HepG2 (cell line): ENCODE results near the gene DIABLO. TPM values are rescaled to one million over a fixed set of nuclear protein-coding genes. Genes with fewer than 3 reads are reported as not detected.

ENCODE experiments used
- ATAC-seq: fragments of 200-7000 bp; cut with Tn5 transposase; 3 replicates; pipeline ENCODE4 v1.9.1; 2020; ENCODE audit warnings: mild to moderate bottlenecking, moderate library complexity
- BruUV-seq: library from RNA; stranded (reverse); fragments of 400-500 nt; replicated peaks from 2 replicates; lab custom pipeline; 2021; lab: Mats Ljungman, UMichigan
- CTCF ChIA-PET: fragments of 300-600 bp; formaldehyde crosslinking; extraction: SDS; loops from one replicate; lab custom pipeline; 2021; ENCODE audit warnings: low total read pairs, inconsistent platforms, low intra/inter-chr PET ratio; lab: Yijun Ruan, JAX
- POLR2A ChIA-PET: fragments of 350-600 bp; sonication (Branson Sonifier 250); formaldehyde crosslinking; loops from one replicate; lab custom pipeline; 2020; ENCODE audit warnings: antibody characterized with exemption, inconsistent platforms; lab: Yijun Ruan, JAX
- DNase-seq: peaks from one replicate; pipeline ENCODE4 v3.0.0-alpha.2; 2015; ENCODE audit warnings: low spot score
- FAIRE-seq: peaks from 3 replicates; lab custom pipeline; 2011; peaks lifted over from hg19 to GRCh38; lab: Jason Lieb, UNC
- H2AFZ ChIP-seq: one replicate; pipeline ENCODE4 v1.6.1; 2011; ENCODE audit warnings: low read length, inconsistent platforms
- H3K27ac ChIP-seq: fragments of 300-600 bp; 3 replicates; pipeline ENCODE4 v1.8.0; 2011; ENCODE audit warnings: mixed run types, mild to moderate bottlenecking, mixed read lengths, low read length, inconsistent platforms; ENCODE audit not compliant: insufficient read depth; ENCODE audit errors: extremely low read length
- H3K27me3 ChIP-seq, 2 experiments: fragments of 200-600 bp in 1 of 2; 2 replicates in 1 of 2; 3 replicates in 1 of 2; pipeline versions ENCODE4 v1.6.0 to v1.8.0; 2011; ENCODE audit warnings: low read length in 2 of 2, mild to moderate bottlenecking in 2 of 2, moderate library complexity in 2 of 2, inconsistent platforms in 1 of 2; ENCODE audit not compliant: insufficient read depth in 2 of 2, control insufficient read depth in 1 of 2
- H3K36me3 ChIP-seq, 2 experiments: fragments of 200-600 bp in 1 of 2; replicated peaks in 1 of 2; 2 replicates in 1 of 2; 3 replicates in 1 of 2; pipeline versions ENCODE4 v1.5.1 to v1.8.0; 2011; ENCODE audit warnings: low read length in 2 of 2, inconsistent platforms in 1 of 2; ENCODE audit not compliant: insufficient read depth in 2 of 2, control insufficient read depth in 1 of 2
- H3K4me1 ChIP-seq: 2 replicates; pipeline ENCODE4 v1.5.1; 2012; ENCODE audit warnings: low read length, inconsistent platforms; ENCODE audit not compliant: insufficient read depth
- H3K4me2 ChIP-seq: 2 replicates; pipeline ENCODE4 v1.6.0; 2011; ENCODE audit warnings: low read depth, low read length, inconsistent platforms
- H3K4me3 ChIP-seq, 3 experiments: fragments of 200-600 bp in 1 of 3; sonication (generic), shearing (Covaris generic) in 1 of 3; replicated peaks in 1 of 3; 2 replicates each; pipeline ENCODE4 v1.5.1; 2011 to 2016; ENCODE audit warnings: low read length in 3 of 3, inconsistent platforms in 2 of 3, low read depth in 2 of 3, mild to moderate bottlenecking in 2 of 3, control low read depth in 1 of 3, mixed read lengths in 1 of 3; ENCODE audit not compliant: insufficient read depth in 1 of 3
- H3K79me2 ChIP-seq: one replicate; pipeline ENCODE4 v1.6.1; 2011; ENCODE audit warnings: low read length, inconsistent platforms; ENCODE audit not compliant: insufficient read depth
- H3K9ac ChIP-seq: 2 replicates; pipeline ENCODE4 v1.6.0; 2011; ENCODE audit warnings: mild to moderate bottlenecking, low read depth, low read length, inconsistent platforms; ENCODE audit not compliant: insufficient read depth
- H3K9me3 ChIP-seq: 2 replicates; pipeline ENCODE4 v1.5.1; 2012; ENCODE audit warnings: mild to moderate bottlenecking, low read length
- H4K20me1 ChIP-seq: 2 replicates; pipeline ENCODE4 v1.6.0; 2011; ENCODE audit warnings: inconsistent platforms, mild to moderate bottlenecking, low read length, moderate library complexity; ENCODE audit not compliant: insufficient read depth
- BORCS8-MEF2B ChIP-seq: sonication (generic); formaldehyde crosslinking; IDR thresholded peaks from 2 replicates; pipeline ENCODE4 v1.8.0; 2022; ENCODE audit warnings: mild to moderate bottlenecking, missing genetic modification reagents
- CREB1 ChIP-seq, 2 experiments: fragments of 450-650 bp in 1 of 2; IDR thresholded peaks; 2 replicates each; pipeline ENCODE4 v1.6.1; 2016 to 2017; ENCODE audit warnings: control low read depth in 1 of 2, mild to moderate bottlenecking in 1 of 2, missing compliant biosample characterization in 1 of 2, missing genetic modification characterization in 1 of 2
- PHF20 ChIP-seq: sonication (generic); formaldehyde crosslinking; IDR thresholded peaks from 2 replicates; pipeline ENCODE4 v1.5.0; 2020; ENCODE audit warnings: mild to moderate bottlenecking, missing genetic modification reagents
- ZNF546 ChIP-seq: sonication (generic); formaldehyde crosslinking; conservative IDR thresholded peaks from 2 replicates; pipeline ENCODE4 v1.8.1; 2023; ENCODE audit warnings: mild to moderate bottlenecking, missing genetic modification reagents
- ZNF775 ChIP-seq: sonication (generic); formaldehyde crosslinking; IDR thresholded peaks from 2 replicates; pipeline ENCODE4 v1.4.0; 2020; ENCODE audit warnings: missing genetic modification reagents, mild to moderate bottlenecking, moderate library complexity, borderline replicate concordance
- WGBS: methylation state at CpG from one replicate; pipeline ENCODE4 v1.1.6; 2017; ENCODE audit warnings: low lambda C conversion rate; 5-methylcytosine and 5-hydroxymethylcytosine counted together
- in situ Hi-C: cut with HindIII; loops from 2 replicates; pipeline ENCODE4 v1.10.0; 2017; ENCODE audit warnings: low pct_unique_long_range_greater_than_20kb; ENCODE audit not compliant: extremely low pct_ligation_motif_present
- intact Hi-C: fragments of 100-400 bp; cut with micrococcal nuclease; formaldehyde crosslinking; loops from one replicate; pipeline ENCODE4 v1.10.0; 2022; ENCODE audit not compliant: unreplicated experiment
- polyA plus RNA-seq, 8 experiments: library from polyadenylated mRNA; depleted of rRNA in 3 of 8; stranded (reverse) in 7 of 8; unstranded in 1 of 8; fragments of >200 nt; fragmentation: Illumina TruSeq in 4 of 8; extraction: Trizol in 4 of 8; gene quantifications; 2 replicates each; pipeline versions ENCODE4 v1.2.1 to v1.2.3, GENCODE V29; 2011 to 2016; ENCODE audit warnings: low read depth in 4 of 8, missing spikeins in 1 of 8, mixed read lengths in 1 of 8; ENCODE audit not compliant: insufficient read depth in 1 of 8
- total RNA-seq, 5 experiments: library from RNA; depleted of rRNA; stranded (reverse); fragments of >200 nt; fragmentation: Illumina TruSeq; extraction: Trizol; gene quantifications; 2 replicates each; pipeline ENCODE4 v1.2.3, GENCODE V29; 2016; ENCODE audit warnings: low read depth in 1 of 5
- TF ChIP-seq, protein P1 (sequence below): sonication (generic); formaldehyde crosslinking; IDR thresholded peaks from 2 replicates; pipeline ENCODE4 v1.9.0; 2021; ENCODE audit warnings: missing genetic modification reagents, borderline replicate concordance
- TF ChIP-seq, protein P2 (sequence below): sonication (generic); formaldehyde crosslinking; IDR thresholded peaks from 2 replicates; pipeline ENCODE4 v1.5.1; 2020; ENCODE audit warnings: mild to moderate bottlenecking, missing genetic modification reagents, borderline replicate concordance
- TF ChIP-seq, protein P3 (sequence below): sonication (generic); formaldehyde crosslinking; IDR thresholded peaks from 2 replicates; pipeline ENCODE4 v1.4.0; 2020; ENCODE audit warnings: mild to moderate bottlenecking, missing genetic modification reagents

Gene DIABLO
- total and polyA plus RNA-seq, 2 of the 13 experiments (the other 11 are each of a cell fraction or from before 2014, with no cell fraction given), result 20.7 to 70.9 TPM

DNA sequence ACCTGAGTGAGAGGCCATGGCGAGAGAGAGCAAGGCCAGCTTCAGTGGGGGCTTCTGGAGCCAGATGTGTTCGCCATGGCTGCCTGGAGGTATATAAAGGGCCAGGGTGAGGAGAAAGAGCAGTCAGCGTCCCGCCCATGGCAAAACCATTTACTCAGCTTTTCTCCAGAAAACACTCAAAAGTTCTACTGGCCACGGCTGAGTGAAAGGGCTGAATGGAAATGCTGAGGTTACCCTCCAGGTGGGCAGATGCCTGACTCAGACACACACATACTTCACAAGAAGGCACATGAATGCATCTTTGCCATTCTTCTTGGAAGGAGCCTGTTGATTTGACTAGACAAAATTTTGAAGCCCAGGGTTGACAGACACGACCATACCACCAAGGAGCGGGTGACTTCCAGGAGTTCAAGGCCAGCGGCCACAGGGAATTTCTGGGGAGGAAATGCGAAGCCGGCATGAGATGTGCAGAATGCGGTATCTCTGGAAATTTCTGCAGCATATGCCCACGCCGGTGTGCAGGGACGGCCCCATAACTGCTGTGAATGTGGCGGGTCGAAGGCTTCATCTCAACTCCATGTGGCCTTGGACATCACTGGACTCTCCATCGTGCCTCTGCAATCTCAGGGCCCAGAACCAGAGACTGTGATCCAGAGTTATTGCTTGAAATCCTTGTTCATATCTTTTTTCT is 51.6 kb downstream of the DIABLO start, which contains the start of gene IL31 (continued):
- TF ChIP-seq, protein P1, sequence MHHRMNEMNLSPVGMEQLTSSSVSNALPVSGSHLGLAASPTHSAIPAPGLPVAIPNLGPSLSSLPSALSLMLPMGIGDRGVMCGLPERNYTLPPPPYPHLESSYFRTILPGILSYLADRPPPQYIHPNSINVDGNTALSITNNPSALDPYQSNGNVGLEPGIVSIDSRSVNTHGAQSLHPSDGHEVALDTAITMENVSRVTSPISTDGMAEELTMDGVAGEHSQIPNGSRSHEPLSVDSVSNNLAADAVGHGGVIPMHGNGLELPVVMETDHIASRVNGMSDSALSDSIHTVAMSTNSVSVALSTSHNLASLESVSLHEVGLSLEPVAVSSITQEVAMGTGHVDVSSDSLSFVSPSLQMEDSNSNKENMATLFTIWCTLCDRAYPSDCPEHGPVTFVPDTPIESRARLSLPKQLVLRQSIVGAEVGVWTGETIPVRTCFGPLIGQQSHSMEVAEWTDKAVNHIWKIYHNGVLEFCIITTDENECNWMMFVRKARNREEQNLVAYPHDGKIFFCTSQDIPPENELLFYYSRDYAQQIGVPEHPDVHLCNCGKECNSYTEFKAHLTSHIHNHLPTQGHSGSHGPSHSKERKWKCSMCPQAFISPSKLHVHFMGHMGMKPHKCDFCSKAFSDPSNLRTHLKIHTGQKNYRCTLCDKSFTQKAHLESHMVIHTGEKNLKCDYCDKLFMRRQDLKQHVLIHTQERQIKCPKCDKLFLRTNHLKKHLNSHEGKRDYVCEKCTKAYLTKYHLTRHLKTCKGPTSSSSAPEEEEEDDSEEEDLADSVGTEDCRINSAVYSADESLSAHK (CRISPR knock-in tag), result no peak
- TF ChIP-seq PHF20 (CRISPR knock-in tag), result no peak
- TF ChIP-seq ZNF546 (CRISPR knock-in tag), result no peak
- TF ChIP-seq, protein P2, sequence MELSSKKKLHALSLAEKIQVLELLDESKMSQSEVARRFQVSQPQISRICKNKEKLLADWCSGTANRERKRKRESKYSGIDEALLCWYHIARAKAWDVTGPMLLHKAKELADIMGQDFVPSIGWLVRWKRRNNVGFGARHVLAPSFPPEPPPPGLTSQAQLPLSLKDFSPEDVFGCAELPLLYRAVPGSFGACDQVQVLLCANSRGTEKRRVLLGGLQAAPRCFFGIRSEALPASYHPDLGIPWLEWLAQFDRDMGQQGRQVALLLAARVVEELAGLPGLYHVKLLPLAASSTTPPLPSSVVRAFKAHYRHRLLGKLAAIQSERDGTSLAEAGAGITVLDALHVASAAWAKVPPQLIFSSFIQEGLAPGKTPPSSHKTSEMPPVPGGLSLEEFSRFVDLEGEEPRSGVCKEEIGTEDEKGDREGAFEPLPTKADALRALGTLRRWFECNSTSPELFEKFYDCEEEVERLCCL (CRISPR knock-in tag), result no peak
- TF ChIP-seq BORCS8-MEF2B, result no peak
- TF ChIP-seq, all 625 proteins: peak for 0

DNA sequence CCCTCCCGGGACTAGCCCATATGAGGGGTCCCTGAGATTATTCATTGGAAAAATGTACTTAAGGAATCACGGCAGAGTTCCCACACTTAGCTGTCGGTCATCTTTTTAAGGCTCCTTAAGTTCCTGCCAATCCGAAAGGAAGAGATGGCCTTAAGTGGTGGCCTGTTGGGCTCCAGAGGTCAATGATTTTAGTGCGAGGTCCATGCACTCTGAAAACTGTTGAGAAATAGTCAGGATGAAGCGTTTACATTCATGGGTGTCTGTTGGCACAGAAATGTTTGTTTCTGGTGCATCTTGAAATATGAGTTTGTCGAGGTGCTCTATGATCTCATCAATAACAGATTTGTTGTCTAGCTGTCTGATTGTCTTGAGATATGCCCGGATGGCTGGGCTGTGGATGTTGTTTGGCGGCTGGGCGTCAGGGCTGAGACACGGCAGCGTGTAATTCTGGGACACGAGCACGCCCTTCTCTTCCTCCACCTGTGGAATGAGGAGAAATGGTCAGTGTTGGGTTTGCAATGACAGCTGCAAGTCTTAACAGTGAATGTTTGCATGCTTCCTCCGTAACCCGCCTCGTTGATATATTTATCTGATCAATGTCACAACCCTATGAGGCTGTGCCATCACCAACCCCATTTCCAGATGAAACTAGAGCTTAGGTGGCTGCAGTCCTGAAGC is 53.5 kb downstream of the DIABLO start:
- 12% methylated on average over 17 of the region's 17 CpGs for WGBS
- intact Hi-C loops (no loop called here), in situ Hi-C loops (no loop called here)
- no peak overlapping the region for H3K4me3 ChIP-seq
- H3K9me3 ChIP-seq, result no peaks in the 10 kb centered on the region
- peaks cover 0 to 7% of the 10 kb centered on the region in 2 experiments; a peak in 2 of 5 replicates for H3K27me3 ChIP-seq
- H4K20me1 ChIP-seq, result no peaks in the 10 kb centered on the region
- ATAC-seq (peak; percentile 22; the same call in 2 of the 3 replicates), FAIRE-seq (no peak), DNase-seq (no peak)
- no peak overlapping the region for H3K27ac ChIP-seq
- BruUV-seq, result no TSS peak
- H3K79me2 ChIP-seq, result no peaks in the 10 kb centered on the region
- H3K36me3 ChIP-seq, result no peaks in the 10 kb centered on the region
- H2AFZ ChIP-seq, result no peak overlapping the region
- H3K4me1 ChIP-seq, result peaks cover 24% of the 10 kb centered on the region
- ChIA-PET CTCF (no interaction called here), POLR2A (no interaction called here)
- H3K9ac ChIP-seq, result no peak overlapping the region
- no peak overlapping the region for H3K4me2 ChIP-seq
- TF ChIP-seq ZNF775 (CRISPR knock-in tag) (no peak), CREB1 (IDR thresholded peaks at IDR 0.05) (no peak), CREB1 (CRISPR knock-in tag; IDR thresholded peaks at IDR 0.05) (0 out of 2 replicates have a peak, but pooled peaks have one; percentile 20)
- TF ChIP-seq, protein P3, sequence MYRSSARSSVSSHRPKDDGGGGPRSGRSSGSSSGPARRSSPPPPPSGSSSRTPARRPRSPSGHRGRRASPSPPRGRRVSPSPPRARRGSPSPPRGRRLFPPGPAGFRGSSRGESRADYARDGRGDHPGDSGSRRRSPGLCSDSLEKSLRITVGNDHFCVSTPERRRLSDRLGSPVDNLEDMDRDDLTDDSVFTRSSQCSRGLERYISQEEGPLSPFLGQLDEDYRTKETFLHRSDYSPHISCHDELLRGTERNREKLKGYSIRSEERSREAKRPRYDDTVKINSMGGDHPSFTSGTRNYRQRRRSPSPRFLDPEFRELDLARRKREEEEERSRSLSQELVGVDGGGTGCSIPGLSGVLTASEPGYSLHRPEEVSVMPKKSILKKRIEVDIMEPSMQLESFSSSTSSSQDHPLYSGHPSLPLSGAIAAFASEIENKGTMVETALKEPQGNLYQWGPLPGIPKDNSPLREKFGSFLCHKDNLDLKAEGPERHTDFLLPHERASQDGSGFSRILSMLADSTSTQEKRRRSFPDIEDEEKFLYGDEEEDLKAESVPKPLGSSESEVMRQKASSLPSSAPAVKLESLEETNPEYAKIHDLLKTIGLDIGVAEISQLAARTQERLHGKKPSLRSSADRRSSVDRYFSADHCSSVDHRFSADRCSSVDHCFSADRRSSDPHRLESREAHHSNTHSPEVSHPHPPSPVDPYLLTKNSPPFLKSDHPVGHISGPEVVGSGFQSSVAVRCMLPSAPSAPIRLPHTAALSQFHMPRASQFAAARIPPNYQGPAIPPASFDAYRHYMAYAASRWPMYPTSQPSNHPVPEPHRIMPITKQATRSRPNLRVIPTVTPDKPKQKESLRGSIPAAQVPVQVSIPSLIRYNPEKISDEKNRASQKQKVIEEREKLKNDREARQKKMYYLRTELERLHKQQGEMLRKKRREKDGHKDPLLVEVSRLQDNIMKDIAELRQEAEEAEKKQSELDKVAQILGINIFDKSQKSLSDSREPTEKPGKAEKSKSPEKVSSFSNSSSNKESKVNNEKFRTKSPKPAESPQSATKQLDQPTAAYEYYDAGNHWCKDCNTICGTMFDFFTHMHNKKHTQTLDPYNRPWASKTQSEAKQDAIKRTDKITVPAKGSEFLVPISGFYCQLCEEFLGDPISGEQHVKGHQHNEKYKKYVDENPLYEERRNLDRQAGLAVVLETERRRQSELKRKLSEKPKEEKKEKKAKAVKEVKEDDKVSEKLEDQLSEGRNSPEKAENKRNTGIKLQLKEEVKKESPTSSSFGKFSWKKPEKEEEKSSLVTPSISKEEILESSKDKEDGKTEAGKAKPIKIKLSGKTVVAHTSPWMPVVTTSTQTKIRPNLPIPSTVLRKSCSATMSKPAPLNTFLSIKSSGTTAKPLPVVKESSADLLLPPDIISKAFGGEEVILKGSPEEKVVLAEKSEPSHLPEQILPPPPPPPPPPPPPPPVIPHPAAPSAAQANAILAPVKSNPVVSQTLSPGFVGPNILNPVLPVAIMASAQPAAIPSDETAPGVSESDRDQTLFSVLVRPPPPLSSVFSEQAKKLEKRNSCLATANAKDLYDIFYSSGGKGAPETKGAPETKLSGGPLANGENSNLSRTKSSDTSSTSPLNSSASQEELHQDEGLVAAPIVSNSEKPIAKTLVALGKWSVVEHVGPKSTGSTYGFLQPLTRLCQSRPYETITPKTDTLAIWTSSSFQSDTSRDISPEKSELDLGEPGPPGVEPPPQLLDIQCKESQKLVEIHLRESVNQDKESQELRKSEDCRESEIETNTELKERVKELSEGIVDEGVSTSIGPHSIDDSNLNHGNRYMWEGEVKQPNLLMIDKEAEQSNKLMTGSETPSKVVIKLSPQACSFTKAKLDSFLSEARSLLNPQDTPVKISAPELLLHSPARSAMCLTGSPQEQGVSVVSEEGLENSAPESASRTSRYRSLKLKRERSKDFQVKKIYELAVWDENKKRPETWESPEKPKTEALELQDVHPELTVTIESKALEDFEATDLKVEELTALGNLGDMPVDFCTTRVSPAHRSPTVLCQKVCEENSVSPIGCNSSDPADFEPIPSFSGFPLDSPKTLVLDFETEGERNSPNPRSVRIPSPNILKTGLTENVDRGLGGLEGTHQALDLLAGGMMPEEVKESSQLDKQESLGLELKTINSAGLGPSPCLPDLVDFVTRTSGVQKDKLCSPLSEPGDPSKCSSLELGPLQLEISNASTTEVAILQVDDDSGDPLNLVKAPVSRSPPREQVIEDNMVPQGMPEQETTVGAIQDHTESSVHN (CRISPR knock-in tag), result no peak
